Activated naive CD4-positive, alpha-beta T cell treated with Interleukin-2 at 50 U/mL for 16 hours (primary cell): ENCODE measurements around the gene GGT1.
A peak's percentile ranks its signal among the peaks of the same experiment; 100 is the strongest.
"Not testable (repeated sequence)": the region's sequence is repeated elsewhere in the genome, so short reads cannot be mapped to it uniquely, and the experiment has no call there.

Experiments
- DNase-seq: peaks from one replicate; pipeline ENCODE4 v3.0.0-alpha.2; 2020

The GGT1 gene

GRCh38 chr22:24584166-24584790 is 18.7 kb upstream of the GGT1 start:
- no peak for DNase-seq

- DNase-seq = no peak
Observed at GRCh38 chr22:24584871-24585411, 18.1 kb upstream of the GGT1 start.

DNA sequence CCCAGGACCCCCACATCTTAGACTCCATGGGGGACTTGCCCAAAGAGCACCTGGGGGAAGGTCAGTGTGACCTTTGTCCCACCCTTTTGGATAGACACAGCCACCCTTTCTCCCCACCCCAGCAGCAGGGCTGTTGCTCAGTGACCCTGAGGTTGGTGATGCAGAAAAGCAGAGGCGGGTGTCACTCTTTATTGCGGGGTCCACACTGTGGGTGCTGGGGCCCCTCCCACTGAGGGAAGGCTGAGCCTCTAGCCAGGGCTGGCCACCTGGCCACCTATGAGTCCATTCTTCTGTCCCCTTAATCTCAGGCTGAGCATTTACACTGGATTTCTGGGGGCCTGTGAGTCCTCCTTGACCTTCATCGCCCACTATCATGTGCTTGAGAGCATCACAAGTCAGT is 17.5 kb upstream of the GGT1 start:
- no peak for DNase-seq

DNA sequence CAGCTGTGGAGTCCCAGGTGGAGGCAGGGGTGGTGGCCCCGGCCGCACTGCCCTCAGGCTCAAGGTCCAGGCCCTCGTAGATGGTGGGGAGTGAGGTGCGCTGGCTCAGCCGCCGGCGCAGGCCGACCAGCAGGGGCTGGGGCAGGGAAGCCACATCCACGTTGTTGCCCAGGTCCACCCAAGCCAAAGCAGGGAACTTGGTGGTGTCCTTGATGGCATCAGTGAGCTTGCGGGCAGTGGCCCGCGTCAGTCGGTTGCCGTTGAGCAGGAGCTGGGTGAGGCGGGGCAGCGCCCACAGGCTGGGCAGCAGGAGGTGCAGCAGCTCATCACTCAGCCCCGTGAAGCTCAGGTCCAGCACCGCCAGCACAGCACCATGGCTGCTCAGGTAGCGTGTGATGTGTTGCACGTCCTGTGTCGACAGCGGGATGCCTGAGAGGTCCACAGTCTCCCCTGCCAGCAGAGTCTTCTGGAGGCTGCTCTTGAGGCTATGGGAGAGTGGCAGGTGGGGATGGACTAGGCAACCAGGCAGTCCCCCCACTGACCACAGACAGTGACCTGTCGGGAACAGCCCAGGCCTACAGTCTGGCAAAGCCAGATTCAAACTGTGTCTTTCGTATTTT is 17.0 kb upstream of the GGT1 start:
- DNase-seq = no peak

DNA sequence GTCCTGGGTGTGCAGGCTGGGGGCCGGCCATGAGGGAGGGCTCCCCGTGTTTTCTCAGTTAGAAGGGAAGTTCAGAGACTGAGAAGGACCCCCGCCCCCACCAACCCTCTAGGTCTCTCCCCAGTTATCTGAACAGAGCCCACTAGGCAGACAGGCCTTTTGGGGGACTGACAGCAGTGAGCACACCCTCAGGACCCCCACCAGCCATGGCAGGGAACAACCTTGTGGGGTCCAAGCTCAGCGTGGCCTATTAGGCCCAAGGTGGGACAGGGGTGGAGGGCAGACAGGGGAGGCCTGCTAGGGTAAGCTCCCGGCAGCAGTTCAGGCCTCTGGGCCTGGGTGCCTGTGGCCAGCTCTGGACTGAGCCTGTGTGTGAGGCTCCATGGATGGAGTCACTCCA is 15.7 kb upstream of the GGT1 start:
- no peak for DNase-seq

DNA sequence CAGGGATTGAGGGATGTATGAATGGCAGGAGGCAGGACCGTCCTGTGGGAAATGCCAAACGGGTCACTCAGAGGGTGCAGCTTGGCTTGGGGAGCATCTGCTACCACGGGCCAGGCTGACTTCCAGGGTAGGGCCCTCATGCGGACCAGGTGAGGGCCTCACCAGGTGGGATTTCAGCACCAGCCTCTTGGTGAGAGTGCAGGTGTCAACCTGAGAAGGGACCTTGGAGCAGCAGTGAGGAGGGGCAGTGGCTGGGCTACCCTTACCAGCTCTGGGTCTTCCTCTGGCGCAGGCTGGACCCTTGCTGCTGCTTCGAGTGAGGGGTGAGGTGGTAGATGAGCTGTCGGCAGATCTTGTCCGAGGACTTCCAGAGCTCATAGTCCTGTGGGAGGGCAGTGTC is 15.0 kb upstream of the GGT1 start:
- DNase-seq = no peak

- no peak for DNase-seq
Observed at GRCh38 chr22:24588381-24588756, 14.6 kb upstream of the GGT1 start.

- no peak for DNase-seq
Observed at GRCh38 chr22:24588757-24589481, 14.1 kb upstream of the GGT1 start.

- DNase-seq = no peak
Observed at GRCh38 chr22:24589518-24590030, 13.4 kb upstream of the GGT1 start.

DNA sequence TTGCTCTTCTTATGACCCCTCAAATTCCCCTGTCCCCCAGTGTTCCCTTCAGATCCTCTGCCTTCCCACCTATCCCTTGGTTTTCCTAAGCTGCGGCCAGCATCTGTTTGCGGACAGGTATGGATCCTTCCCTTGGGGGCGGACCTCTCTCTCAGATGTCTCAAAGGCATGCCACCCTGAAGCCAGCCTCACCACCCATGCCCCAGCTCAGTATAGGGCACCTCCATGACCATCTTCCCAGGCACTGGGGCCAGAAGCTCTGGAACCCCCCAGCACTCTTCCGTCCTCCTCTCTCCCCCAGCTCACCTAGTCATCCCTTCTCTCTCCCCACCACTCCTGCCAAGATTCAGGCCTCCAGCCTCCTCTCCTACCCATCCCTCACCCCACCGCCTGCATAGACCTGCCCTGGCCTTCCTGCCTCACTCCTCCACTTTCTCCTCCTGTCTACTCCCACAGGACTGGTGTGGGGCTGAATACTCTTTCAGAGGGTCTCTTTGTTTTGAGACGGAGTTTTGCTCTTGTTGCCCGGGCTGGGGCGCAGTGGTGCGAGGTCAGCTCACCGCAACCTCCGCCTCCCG is 12.3 kb upstream of the GGT1 start:
- DNase-seq = no peak

- no peak for DNase-seq
Observed at GRCh38 chr22:24591286-24591830, 11.6 kb upstream of the GGT1 start.

GRCh38 chr22:24592058-24592850 is 10.7 kb upstream of the GGT1 start:
- DNase-seq = no peak

DNA sequence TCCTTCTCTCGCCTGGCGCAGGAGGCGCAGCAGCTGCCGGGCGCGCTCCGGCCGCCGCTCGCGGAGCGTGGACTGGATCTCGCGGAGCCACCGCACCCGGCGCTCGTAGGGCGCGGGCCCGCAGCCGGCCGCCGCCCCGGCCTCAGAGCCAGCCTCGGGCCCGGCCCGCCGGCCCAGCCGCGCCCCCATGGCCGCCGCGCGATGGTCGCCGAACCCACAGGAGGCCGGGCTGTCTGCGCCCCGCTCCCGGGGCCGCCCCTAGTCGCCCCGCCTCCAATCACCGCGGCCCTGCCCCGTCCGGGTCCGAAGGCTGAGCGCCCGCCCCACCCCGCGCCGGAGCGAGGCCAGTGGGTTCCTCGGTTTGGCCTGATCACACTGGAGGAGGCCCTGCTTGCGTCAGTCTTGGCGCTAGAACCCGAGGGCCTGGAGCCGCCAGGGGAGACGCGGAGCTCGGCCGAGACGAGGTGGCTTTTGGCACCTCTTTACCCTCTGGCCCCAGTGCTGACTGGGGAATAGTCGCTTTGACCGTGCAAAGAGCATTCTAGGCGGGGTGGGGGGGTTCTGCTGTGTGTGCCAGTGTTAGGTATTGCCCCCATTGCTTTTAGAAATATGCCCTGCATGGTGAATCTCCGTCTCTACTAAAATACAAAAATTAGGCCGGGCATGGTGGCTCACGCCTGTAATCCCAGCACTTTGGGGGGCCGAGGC is 10.0 kb upstream of the GGT1 start, which contains the start of gene LRRC75B:
Gene LRRC75B (minus strand): TSS at position 223 of the 708 bp plus-strand sequence. CDS start 34 bp downstream, at position 189.
- DNase-seq = peak; percentile 29

DNA sequence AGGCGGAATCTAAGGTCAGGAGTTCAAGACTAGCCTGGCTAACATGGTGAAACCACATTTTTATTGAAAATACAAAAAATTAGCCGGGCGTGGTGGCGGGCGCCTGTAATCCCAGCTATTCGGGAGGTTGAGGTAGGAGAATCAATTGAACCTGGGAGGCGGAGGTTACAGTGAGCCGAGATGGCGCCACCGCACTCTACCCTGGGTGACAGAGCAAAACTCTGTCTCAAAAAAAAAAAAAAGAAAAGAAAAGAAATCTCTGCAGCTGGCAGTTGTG is 9.5 kb upstream of the GGT1 start:
- not testable (repeated sequence) for DNase-seq

DNA sequence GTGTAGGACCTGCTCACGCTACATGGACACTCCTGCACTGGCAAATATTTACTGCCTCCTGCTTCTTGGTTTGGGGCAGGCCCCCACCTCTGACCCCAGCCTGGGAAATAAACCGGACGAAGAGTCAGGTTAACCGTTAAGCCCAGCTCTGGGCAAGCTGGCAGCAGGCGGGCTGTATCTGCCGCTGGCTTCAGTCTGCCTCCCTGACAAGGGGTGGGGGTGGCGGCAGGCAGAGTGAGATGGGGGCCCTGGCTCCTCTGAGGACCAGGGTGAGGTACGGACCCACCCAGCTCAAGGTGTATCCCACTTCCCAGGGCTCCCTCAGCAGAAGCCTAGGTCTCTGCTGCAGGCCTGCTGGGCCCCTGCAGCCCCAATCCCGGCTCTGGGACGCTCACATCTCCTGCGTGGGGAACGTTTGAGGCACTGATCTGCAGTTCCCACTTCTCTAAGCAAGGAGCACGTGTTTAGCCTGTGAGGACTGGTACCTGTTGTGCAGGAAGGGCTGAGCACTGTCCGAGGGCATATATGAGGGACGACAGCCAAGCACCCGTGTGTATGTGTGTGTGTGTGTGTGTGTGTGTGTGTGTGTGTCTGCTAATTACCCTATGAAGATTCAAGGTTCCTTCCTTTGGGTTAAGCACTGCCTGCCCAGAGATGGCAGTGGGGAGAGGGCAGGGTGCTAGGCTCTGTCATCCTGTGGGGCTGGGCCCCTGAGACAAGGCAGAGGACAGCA is 9.0 kb upstream of the GGT1 start:
- DNase-seq = no peak

- DNase-seq = no peak
Observed at GRCh38 chr22:24594569-24595120, 8.3 kb upstream of the GGT1 start.

DNA sequence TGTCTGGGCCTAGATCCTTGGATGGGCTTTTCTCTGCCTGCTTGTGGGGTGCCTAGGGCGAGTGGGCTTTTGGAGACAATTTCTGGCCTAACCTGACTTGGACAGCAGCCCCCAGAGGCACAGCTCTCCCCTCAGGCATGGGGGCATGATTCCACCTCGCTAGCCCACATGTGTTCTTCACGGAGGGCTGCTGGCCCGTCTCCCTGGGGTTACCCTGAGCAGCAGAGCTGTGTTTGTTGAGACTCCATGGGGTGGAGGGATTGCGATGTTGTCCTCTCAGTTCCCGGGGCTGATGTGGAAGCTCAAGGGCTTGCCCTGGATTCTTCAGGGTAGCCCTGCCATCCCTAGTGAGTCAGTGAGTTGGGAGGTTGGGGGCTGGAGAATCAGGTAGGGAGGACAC is 7.8 kb upstream of the GGT1 start:
- no peak for DNase-seq

GRCh38 chr22:24595863-24596262 is 7.1 kb upstream of the GGT1 start:
- no peak for DNase-seq

- DNase-seq = not testable (repeated sequence)
Observed at GRCh38 chr22:24597076-24597475, 5.9 kb upstream of the GGT1 start.

GRCh38 chr22:24599514-24599913 is 3.5 kb upstream of the GGT1 start:
- no peak for DNase-seq
